HG02885 (cell line): ENCODE measurements around the gene PIH1D1.
A peak's percentile ranks its signal among the peaks of the same experiment; 100 is the strongest.
"Not testable (repeated sequence)": the region's sequence is repeated elsewhere in the genome, so short reads cannot be mapped to it uniquely, and the experiment has no call there.

ENCODE experiments used
- ATAC-seq: cut with Tn5 transposase; IDR thresholded peaks from one replicate; pipeline ENCODE4 v1.9.1; 2021; ENCODE audit warnings: mild to moderate bottlenecking; ENCODE audit not compliant: unreplicated experiment, poor library complexity

Gene PIH1D1

GRCh38 chr19:49486232-49486631 is 34.6 kb upstream of the PIH1D1 start:
- no peak for ATAC-seq

DNA sequence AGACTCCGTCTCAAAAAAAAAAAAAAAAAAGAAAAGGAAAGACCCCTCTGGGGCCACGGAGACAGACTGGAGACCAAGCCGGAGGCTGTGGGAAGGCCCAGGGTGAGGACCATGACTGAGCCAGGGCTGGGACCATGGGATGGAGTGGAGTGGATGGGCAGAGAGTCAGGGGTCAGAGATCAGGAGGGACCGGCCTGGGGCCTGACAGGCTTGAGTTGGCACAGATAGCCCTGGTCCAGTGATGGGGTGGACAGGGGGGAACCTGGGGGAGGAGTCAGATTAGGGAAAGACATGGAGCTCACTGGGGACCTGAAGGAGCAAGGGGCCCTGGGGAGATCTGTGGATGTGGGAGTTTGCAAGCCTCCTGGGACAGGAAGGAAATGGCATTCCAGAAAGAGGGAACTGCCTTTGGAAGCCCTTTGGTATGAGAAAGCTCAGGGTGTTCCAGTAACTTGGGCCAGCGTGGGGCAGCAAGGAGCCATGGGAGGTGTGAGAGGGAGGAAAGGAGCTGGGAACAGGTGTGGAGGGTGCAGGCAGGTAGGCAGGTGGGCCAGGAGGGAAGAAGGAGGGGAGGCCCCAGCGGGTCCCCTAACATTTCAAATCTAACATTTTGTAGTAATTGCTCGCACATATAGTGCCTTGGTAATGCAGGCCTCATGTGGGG is 29.5 kb upstream of the PIH1D1 start:
- no peak for ATAC-seq

DNA sequence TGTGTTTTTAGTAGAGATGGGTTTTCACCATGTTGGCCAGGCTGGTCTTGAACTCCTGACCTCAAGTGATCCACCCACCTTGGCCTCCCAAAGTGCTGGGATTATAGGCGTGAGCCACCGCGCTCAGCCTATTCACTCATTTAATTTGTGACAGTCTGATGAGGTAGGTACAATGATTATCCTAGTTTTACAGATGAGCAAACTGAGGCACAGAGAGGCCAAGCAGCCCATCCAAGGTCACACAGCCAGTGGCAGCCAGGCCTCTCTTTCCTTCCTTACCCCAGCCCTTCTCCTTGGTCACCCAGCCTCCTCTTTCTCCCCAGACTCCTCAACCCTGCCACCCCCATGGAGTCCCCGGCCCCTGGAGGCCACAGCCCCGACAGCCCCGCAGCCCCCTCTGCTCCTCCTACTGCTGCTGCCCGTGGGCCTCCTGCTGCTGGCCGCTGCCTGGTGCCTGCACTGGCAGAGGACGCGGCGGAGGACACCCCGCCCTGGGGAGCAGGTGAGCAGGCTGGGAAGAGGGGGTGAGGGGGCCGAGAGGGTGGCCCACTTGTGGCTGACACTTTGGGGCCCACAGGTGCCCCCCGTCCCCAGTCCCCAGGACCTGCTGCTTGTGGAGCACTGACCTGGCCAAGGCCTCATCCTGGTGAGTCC is 28.5 kb upstream of the PIH1D1 start:
- no peak for ATAC-seq

DNA sequence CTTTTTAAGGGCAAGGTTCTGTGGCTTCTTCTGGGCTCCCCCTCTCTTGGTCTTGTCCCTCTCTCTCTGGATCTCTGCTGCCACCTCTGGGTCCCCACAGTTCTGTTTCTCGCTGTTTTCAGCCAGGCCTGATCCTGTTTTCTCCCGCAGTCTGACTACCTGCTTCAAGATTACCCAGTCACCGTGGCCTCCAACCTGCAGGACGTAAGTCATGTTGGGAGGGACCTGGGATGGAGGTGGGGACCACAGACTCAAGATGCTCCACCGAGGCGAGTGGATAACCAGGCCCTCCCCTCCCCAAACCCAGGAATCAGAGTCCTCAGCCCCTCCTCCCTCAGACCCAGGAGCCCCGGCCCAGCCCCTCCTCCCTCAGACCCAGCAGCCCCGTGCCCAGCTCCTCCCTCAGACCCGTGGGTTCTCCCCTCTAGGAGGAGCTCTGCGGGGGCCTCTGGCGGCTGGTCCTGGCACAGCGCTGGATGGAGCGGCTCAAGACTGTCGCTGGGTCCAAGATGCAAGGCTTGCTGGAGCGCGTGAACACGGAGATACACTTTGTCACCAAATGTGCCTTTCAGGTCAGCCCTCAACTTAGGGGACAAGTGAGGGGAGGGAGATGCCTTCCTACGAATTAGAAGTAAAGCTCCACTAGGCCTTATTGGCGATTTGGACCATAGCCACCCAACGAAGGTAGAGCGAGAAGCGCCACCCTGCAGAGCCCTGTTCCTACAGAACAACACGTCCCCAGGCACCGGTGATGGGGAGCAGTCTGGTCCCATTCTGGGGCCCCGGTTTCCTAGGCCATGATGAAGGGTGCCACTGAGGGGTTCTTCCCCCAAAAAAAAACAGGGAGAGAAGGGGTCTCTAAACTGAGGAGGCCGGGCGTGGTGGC is 24.6 kb upstream of the PIH1D1 start:
- no peak for ATAC-seq

GRCh38 chr19:49475191-49475917 is 23.7 kb upstream of the PIH1D1 start:
- no peak for ATAC-seq

DNA sequence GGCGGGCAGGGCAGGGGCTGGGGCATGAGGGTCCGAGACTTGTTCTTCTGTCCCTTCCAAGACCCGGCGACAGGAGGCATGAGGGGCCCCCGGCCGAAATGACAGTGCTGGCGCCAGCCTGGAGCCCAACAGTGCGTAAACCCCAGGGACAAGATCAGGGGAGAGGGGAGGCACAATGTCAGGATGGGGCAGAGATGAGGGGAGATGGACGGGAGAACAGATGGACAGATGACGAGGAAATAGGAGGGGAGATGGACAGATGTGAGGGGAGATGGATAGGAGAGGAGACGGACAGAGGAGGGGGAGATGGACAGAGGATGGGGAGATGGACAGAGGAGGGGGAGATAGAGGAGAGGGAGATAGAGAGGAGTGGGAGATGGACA is 22.9 kb upstream of the PIH1D1 start:
- no peak for ATAC-seq

DNA sequence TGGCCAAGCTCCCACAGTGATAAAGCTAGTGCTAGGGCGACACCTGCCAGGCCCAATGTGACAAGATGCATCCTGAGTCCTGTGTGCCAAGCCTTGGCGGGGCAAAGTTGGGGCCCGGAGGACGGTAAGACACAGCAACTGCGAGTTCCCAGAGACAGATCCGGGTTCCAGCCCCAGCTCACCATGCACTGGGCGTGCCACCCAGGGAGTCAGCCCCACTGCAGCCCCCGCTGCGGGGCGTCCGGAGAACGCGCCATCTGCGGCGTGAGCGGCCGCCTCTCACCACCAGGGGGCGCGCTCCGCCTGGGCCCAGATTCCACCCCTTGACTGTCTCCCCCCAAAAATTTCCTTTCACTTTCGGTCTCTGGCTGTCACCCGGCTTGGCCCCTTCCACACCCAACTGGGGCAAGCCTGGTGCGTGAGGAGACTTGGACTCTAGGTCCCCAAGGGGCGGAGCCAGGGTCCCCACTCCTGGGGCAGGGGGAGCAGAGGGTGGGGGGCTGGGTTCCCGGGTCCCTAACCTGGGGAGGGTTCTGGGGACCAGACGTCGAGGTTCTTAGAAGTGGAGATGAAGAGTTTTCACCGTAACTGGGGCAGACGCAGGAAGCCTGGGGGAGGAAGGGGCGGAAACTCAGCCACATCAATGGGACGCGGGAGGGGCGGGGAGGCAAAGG is 22.4 kb upstream of the PIH1D1 start, which contains the start of gene FLT3LG:
FLT3LG (plus strand) TSS at position 348 of the 674 bp plus-strand sequence. CDS start 425 bp downstream, outside the sequence.
- ATAC-seq, result peak; percentile 58

DNA sequence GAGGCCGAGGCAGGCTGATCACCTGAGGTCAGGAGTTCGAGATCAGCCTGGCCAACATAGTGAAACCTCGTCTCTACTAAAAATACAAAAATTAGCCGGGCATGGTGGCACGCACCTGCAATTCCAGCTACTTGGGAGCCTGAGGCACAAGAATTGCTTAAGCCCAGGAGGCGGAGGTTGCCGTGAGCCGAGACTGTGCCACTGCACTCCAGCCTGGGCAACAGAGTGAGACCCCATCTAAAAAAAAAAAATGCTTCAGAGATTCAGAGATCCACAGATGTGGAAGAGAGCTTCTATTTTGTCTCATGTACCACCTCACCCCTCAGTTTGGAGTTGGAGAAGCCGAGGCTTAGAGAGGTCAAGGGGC is 21.9 kb upstream of the PIH1D1 start:
- ATAC-seq, result not testable (repeated sequence)

DNA sequence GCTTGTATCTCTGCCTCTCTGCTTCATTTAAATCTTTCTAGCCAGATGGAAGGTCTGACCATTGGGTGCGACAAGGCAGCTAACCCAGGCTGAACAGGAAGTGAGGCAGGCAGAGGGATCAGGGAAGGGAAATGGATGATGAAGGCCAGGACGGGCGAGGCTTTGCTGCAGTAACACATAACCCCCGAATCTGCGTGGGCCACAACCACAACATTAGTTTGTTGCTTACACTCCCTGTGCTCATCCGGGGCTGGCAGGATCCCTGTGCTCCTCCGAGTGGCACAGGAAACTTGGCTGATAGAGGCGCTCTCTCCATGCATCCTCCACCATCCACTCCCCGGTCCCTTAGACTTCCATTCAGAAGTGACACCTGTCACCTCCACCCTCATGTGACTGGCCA is 21.3 kb upstream of the PIH1D1 start:
- ATAC-seq, result no peak

- no peak for ATAC-seq
These were observed 19.0 kb upstream of the PIH1D1 start for GRCh38 chr19:49470615-49470978.

DNA sequence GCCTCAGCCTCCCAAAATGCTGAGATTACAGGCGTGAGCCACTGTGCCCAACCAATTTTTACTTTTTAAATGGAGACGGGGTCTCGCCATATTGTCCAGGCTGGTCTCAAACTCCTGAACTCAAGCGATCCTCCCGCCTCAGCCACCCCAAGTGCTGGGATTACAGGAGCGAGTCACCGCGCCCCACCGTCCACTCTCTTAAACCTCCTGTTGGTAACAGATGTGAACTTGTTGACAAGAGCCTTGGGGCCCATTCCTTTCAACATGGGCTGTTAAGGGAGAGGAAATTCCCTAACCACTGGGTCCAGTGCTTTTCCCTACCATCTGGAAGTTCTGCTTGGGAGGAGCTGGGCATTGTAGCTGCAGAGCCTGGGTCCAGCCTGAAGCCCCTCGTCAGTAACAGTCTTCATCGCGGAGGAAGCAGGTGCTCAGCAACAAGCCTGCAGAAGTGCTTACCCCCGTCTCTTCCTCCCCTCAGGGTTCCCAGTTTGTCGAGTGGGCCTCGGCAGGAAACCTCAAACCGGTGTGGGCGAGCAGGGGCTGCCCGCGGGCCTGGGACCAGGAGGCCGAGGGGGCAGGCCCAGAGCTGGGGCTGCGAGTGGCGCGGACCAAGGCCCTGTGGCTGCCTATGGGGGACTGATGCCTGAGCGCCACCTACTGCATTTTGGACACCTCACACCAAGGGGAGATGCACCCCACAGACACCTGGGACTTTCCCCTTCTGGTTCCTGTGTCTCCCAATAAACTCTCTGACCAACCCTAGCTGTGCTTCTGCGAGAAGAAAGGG is 18.4 kb upstream of the PIH1D1 start:
- peak; percentile 58 for ATAC-seq

- ATAC-seq, result peak; percentile 69
These were observed 17.3 kb upstream of the PIH1D1 start for GRCh38 chr19:49468746-49469447.

GRCh38 chr19:49468199-49468598 is 16.6 kb upstream of the PIH1D1 start:
- no peak for ATAC-seq

- no peak for ATAC-seq
These were observed 13.8 kb upstream of the PIH1D1 start for GRCh38 chr19:49465371-49465770.

GRCh38 chr19:49463960-49464740 is 12.5 kb upstream of the PIH1D1 start:
- no peak for ATAC-seq

DNA sequence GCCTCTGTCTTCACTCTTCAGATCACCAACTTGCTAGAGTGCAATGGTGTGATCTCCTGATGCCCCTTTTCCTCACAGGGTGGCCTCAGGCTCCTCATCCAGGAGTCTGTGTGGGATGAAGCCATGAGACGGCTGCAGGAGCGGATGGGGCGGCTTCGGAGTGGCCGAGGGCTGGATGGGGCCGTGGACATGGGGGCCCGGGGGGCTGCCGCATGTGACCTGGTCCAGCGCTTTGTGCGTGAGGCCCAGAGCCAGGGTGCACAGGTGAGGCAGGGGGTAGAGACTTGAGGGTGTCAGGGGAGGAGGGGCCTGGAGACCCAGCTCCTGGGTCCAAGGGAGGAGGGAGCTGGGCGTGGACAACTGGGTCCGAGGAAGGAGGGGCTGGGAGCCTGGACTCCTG is 10.9 kb upstream of the PIH1D1 start:
- no peak for ATAC-seq

DNA sequence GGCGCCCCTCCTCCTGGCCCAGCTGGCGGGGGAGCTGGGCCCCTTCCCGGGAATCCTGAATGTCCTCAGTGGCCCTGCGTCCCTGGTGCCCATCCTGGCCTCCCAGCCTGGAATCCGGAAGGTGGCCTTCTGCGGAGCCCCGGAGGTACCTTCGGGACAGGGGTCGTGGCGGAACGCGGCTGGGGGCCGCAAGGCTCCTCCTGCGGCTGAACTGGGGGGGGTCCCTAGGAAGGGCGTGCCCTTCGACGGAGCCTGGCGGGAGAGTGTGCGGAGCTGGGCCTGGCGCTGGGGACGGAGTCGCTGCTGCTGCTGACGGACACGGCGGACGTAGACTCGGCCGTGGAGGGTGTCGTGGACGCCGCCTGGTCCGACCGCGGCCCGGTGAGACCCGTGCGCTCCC is 10.0 kb upstream of the PIH1D1 start:
- ATAC-seq, result no peak

DNA sequence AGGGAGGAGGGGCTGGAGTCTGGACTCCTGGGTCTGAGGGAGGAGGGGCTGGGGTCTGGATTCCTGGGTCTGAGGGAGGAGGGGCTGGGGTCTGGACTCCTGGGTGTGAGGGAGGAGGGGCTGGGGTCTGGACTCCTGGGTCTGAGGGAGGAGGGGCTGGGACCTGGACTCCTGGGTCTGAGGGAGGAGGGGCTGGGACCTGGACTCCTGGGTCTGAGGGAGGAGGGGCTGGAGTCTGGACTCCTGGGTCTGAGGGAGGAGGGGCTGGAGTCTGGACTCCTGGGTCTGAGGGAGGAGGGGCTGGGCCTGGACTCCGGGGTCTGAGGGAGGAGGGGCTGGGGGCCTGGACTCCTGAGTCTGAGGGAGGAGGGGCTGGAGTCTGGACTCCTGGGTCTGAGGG is 9.5 kb upstream of the PIH1D1 start:
- ATAC-seq, result not testable (repeated sequence)
